HUDEP-2 (cell line): ENCODE data around the gene HPSE2.

Source experiments
- DNase-seq, 76 experiments: peaks; one replicate each; lab custom pipeline; 2025; ENCODE audit not compliant: unreplicated experiment in 76 of 76; lab: John Stamatoyannopoulos, UW

HPSE2 gene

GRCh38 chr10:98720551-98720950 lies 515.1 kb downstream of the HPSE2 start:
- DNase-seq = no peak

GRCh38 chr10:98713586-98713985 lies 522.1 kb downstream of the HPSE2 start:
- DNase-seq = no peak

- DNase-seq = no peak
Measured at GRCh38 chr10:98696516-98696915, 539.1 kb downstream of the HPSE2 start.

- no peak for DNase-seq
Measured at GRCh38 chr10:98694883-98695282, 540.8 kb downstream of the HPSE2 start.

GRCh38 chr10:98694014-98694413 lies 541.6 kb downstream of the HPSE2 start:
- no peak for DNase-seq

- DNase-seq = no peak
Measured at GRCh38 chr10:98687685-98688084, 548.0 kb downstream of the HPSE2 start.

GRCh38 chr10:98684019-98684899 lies 551.4 kb downstream of the HPSE2 start:
- DNase-seq = no peak

GRCh38 chr10:98676895-98677294 lies 558.8 kb downstream of the HPSE2 start:
- no peak for DNase-seq

- no peak for DNase-seq
Measured at GRCh38 chr10:98675902-98676301, 559.8 kb downstream of the HPSE2 start.

- no peak for DNase-seq
Measured at GRCh38 chr10:98673171-98673782, 562.4 kb downstream of the HPSE2 start.

- no peak for DNase-seq
Measured at GRCh38 chr10:98667081-98667480, 568.6 kb downstream of the HPSE2 start.

GRCh38 chr10:98666276-98666675 lies 569.4 kb downstream of the HPSE2 start:
- DNase-seq = no peak

- DNase-seq = peak in 31 of 76 experiments; percentile 0 to 57 (median 17)
Measured at GRCh38 chr10:98664329-98665042, 571.2 kb downstream of the HPSE2 start.

GRCh38 chr10:98659951-98660350 lies 575.7 kb downstream of the HPSE2 start:
- DNase-seq = no peak

- no peak for DNase-seq
Measured at GRCh38 chr10:98655492-98655891, 580.2 kb downstream of the HPSE2 start.

- DNase-seq = no peak
Measured at GRCh38 chr10:98649170-98649569, 586.5 kb downstream of the HPSE2 start.

GRCh38 chr10:98646998-98647917 lies 588.4 kb downstream of the HPSE2 start:
- DNase-seq = no peak

GRCh38 chr10:98644466-98644865 lies 591.2 kb downstream of the HPSE2 start:
- no peak for DNase-seq

GRCh38 chr10:98642281-98642680 lies 593.4 kb downstream of the HPSE2 start:
- DNase-seq = no peak

- DNase-seq = no peak
Measured at GRCh38 chr10:98638920-98639319, 596.7 kb downstream of the HPSE2 start.
